Measurements from ENCODE around the gene TTC22.

The TTC22 gene

DNA sequence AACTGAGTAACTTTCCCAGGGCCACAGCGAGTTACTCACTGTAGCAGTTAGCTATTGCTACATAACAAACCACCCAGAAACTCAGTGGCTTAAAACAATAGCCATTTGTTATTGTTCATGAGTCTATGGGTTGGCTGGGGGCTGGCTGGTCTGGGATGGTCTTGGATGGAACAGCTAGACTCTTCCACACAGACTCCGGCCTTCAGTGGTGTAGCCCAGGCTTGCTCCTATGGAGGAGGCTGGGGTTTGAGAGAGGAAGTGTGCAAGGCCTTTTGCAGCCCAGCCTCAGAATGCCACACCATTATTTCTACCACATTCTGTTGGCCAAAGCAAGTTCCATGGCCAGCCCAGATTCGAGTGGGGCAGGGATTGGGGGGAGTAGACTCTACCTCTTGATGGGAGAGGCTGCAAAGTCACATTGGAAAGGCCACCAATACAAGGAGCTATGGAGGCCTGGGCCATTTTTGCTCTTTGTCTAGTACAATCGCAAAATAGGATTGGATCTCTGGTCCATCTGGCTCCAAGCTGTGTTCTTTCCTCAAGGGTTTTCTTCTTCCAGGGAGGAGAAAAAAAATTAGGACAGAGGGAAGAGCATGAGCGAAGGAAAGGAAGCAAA lies 37.5 kb upstream of the TTC22 start:
- H3K4me3 ChIP-seq (ENCODE audit: low read depth, low read length) = no peak overlapping the region
- TF ChIP-seq, protein P1, sequence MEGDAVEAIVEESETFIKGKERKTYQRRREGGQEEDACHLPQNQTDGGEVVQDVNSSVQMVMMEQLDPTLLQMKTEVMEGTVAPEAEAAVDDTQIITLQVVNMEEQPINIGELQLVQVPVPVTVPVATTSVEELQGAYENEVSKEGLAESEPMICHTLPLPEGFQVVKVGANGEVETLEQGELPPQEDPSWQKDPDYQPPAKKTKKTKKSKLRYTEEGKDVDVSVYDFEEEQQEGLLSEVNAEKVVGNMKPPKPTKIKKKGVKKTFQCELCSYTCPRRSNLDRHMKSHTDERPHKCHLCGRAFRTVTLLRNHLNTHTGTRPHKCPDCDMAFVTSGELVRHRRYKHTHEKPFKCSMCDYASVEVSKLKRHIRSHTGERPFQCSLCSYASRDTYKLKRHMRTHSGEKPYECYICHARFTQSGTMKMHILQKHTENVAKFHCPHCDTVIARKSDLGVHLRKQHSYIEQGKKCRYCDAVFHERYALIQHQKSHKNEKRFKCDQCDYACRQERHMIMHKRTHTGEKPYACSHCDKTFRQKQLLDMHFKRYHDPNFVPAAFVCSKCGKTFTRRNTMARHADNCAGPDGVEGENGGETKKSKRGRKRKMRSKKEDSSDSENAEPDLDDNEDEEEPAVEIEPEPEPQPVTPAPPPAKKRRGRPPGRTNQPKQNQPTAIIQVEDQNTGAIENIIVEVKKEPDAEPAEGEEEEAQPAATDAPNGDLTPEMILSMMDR (IDR thresholded peaks at IDR 0.05; ENCODE audit: low read depth, low read length) = no peak

- no peak overlapping the region for H3K4me3 ChIP-seq (ENCODE audit: low read depth, low read length)
- TF ChIP-seq, protein P1 (IDR thresholded peaks at IDR 0.05; ENCODE audit: low read depth, low read length) = no peak
Measured at GRCh38 chr1:54837002-54837853, 36.1 kb upstream of the TTC22 start.

GRCh38 chr1:54836594-54836993 lies 35.5 kb upstream of the TTC22 start:
- H3K4me3 ChIP-seq (ENCODE audit: low read depth, low read length) = no peak overlapping the region
- TF ChIP-seq, protein P1 (IDR thresholded peaks at IDR 0.05; ENCODE audit: low read depth, low read length) = no peak

DNA sequence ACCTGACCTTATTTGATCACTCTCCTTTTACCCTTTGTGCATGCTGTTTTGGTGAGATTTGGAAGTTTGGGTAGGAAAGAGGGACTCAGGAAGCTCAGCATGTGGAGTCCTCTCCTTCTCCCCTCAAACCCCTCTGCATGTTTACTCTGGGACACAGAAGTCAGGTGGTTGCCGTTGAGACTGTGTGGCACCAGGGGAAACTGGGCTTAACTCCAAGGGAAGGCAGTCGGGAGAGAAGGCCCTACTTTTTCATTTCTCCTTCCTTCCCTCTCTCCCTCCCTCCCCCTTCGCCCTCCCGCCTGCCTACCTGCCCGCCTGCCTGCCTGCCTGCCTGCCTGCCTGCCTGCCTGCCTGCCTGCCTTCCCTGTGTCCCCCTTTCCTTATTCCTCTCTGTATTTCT lies 34.8 kb upstream of the TTC22 start:
- TF ChIP-seq, protein P1 (IDR thresholded peaks at IDR 0.05; ENCODE audit: low read depth, low read length) = no peak
- H3K4me3 ChIP-seq (ENCODE audit: low read depth, low read length) = no peak overlapping the region

- TF ChIP-seq, protein P1 (IDR thresholded peaks at IDR 0.05; ENCODE audit: low read depth, low read length) = no peak
- H3K4me3 ChIP-seq (ENCODE audit: low read depth, low read length) = no peak overlapping the region
Measured at GRCh38 chr1:54835131-54835898, 34.2 kb upstream of the TTC22 start.

- TF ChIP-seq, protein P1 (IDR thresholded peaks at IDR 0.05; ENCODE audit: low read depth, low read length) = no peak
- H3K4me3 ChIP-seq (ENCODE audit: low read depth, low read length) = no peak overlapping the region
Measured at GRCh38 chr1:54834007-54834541, 33.0 kb upstream of the TTC22 start.
